ENCODE results near the gene SMIM10L1. TPM values are rescaled to one million over a fixed set of nuclear protein-coding genes. Genes with fewer than 3 reads are reported as not detected.
A peak's percentile ranks its signal among the peaks of the same experiment; 100 is the strongest.

The SMIM10L1 gene
- total and polyA plus RNA-seq, 2 of the 8 experiments (the other 6 are each of a cell fraction or from before 2014, with no cell fraction given) = 3.7 to 14.2 TPM

- Histone ChIP-seq H4K20me1 (replicated peaks in 1 of 2; ENCODE audit: control insufficient read depth in 1 of 2, insufficient read depth in 2 of 2, low read length in 2 of 2) (no peaks in the 10 kb centered on the region), H2BK15ac (ENCODE audit: low read length) (no peak overlapping the region), H2BK5ac (ENCODE audit: low read depth, low read length) (no peak overlapping the region), H3K23me2 (ENCODE audit: low read depth, low read length) (no peaks in the 10 kb centered on the region), H2AK5ac (ENCODE audit: low read depth, low read length) (no peak overlapping the region), H3K9me3 (ENCODE audit: insufficient read depth in 2 of 2, low read depth in 1 of 2, low read length in 1 of 2) (peaks cover 0 to 2% of the 10 kb centered on the region in 2 experiments; a peak in 2 of 4 replicates), H2BK12ac (ENCODE audit: low read depth, low read length) (no peak overlapping the region), H3K14ac (ENCODE audit: insufficient read length) (no peak overlapping the region), H3K4ac (replicated peaks; ENCODE audit: insufficient read length, low read depth, low read length) (no peak overlapping the region), H3K27ac (ENCODE audit: low read depth, low read length) (no peak overlapping the region), H3K18ac (ENCODE audit: extremely low read depth, low read length) (no peak overlapping the region), H2BK20ac (ENCODE audit: low read length) (no peak overlapping the region), H3K4me3 (ENCODE audit: extremely low read depth in 1 of 4, insufficient read depth in 2 of 4, low read depth in 3 of 4, low read length in 4 of 4) (no peak overlapping the region), H4K8ac (ENCODE audit: extremely low read depth, insufficient read depth, low read length) (no peak overlapping the region), H3K27me3 (replicated peaks in 1 of 4; ENCODE audit: control insufficient read depth in 3 of 4, extremely low read depth in 1 of 4, insufficient read depth in 3 of 4, low read length in 3 of 4) (no peaks in the 10 kb centered on the region), H2BK120ac (replicated peaks; ENCODE audit: low read depth, low read length) (no peak overlapping the region), H4K91ac (replicated peaks; ENCODE audit: insufficient read length, low read length) (no peak overlapping the region), H3K79me2 (ENCODE audit: control insufficient read depth in 1 of 2, insufficient read depth in 2 of 2, low read length in 2 of 2) (no peaks in the 10 kb centered on the region), H3K23ac (ENCODE audit: insufficient read length) (no peak overlapping the region), H2AFZ (ENCODE audit: low read length) (no peak overlapping the region), H3K79me1 (ENCODE audit: low read depth, low read length) (no peaks in the 10 kb centered on the region), H3K56ac (replicated peaks; ENCODE audit: insufficient read length, low read depth, low read length) (no peak overlapping the region), H3K4me2 (ENCODE audit: insufficient read depth in 1 of 2, low read depth in 2 of 2, low read length in 2 of 2) (no peak overlapping the region), H3K36me3 (ENCODE audit: control insufficient read depth in 2 of 4, insufficient read depth in 4 of 4, low read length in 3 of 4) (no peaks in the 10 kb centered on the region), H3K9ac (replicated peaks in 1 of 4; ENCODE audit: extremely low read depth in 1 of 4, low read depth in 3 of 4, low read length in 3 of 4) (no peak overlapping the region), H3K4me1 (replicated peaks in 1 of 4; ENCODE audit: control insufficient read depth in 3 of 4, insufficient read depth in 4 of 4, low read length in 3 of 4) (no peaks in the 10 kb centered on the region; a peak in 1 of 7 replicates), H4K5ac (ENCODE audit: insufficient read length, low read depth, low read length) (no peak overlapping the region)
- DNase-seq (ENCODE audit: low read depth in 1 of 2, low spot score in 2 of 2) = no peak
- TF ChIP-seq TEAD4 (IDR thresholded peaks at IDR 0.05; ENCODE audit: low read depth, low read length) (0 out of 2 replicates have a peak, but pooled peaks have one; percentile 28), RAD21 (IDR thresholded peaks at IDR 0.05 in 1 of 2, conservative IDR thresholded peaks at IDR 0.05 in 1 of 2; ENCODE audit: low read depth in 2 of 2, low read length in 2 of 2) (peak; percentile 44 to 54), CEBPB (IDR thresholded peaks at IDR 0.05; ENCODE audit: low read depth, low read length) (no peak), RFX5 (IDR thresholded peaks at IDR 0.05; ENCODE audit: borderline replicate concordance, low read depth, low read length) (no peak), RXRA (IDR thresholded peaks at IDR 0.05; ENCODE audit: insufficient read depth, low read depth, low read length) (no peak)
- TF ChIP-seq, protein P1, sequence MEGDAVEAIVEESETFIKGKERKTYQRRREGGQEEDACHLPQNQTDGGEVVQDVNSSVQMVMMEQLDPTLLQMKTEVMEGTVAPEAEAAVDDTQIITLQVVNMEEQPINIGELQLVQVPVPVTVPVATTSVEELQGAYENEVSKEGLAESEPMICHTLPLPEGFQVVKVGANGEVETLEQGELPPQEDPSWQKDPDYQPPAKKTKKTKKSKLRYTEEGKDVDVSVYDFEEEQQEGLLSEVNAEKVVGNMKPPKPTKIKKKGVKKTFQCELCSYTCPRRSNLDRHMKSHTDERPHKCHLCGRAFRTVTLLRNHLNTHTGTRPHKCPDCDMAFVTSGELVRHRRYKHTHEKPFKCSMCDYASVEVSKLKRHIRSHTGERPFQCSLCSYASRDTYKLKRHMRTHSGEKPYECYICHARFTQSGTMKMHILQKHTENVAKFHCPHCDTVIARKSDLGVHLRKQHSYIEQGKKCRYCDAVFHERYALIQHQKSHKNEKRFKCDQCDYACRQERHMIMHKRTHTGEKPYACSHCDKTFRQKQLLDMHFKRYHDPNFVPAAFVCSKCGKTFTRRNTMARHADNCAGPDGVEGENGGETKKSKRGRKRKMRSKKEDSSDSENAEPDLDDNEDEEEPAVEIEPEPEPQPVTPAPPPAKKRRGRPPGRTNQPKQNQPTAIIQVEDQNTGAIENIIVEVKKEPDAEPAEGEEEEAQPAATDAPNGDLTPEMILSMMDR (IDR thresholded peaks at IDR 0.05; ENCODE audit: control extremely low read depth in 1 of 3, insufficient read depth in 1 of 3, low read depth in 1 of 3, low read length in 3 of 3) = peak in 2 of 3 experiments; percentile 21 to 42; a peak in 2 of 4 replicates
- ChIA-PET CTCF (ENCODE audit: partially characterized antibody) (interaction anchor here (0.6 to 2.1 kb wide), 12 partner anchors 9 to 1116 kb away, joined by 3 to 12 read pairs (median 3); no protein-coding TSS in a partner anchor), POLR2A (ENCODE audit: partially characterized antibody) (interaction anchor here (0.9 kb wide), 1 partner anchor 14 kb away, joined by 4 read pairs; no protein-coding TSS in a partner anchor)
- 15% methylated on average over 1 of the region's 1 CpG; no CpG with 5 or more reads in 1 of the 2 experiments for WGBS, 2 experiments (ENCODE audit: extremely low coverage in 1 of 2, insufficient coverage in 1 of 2, insufficient read length in 1 of 2, insufficient replicate concordance in 2 of 2, low coverage in 1 of 2, low lambda C conversion rate in 2 of 2, missing lambda C conversion rate in 1 of 2)
- no peak for FAIRE-seq
Observed at GRCh38 chr12:11209113-11209512, 38.1 kb downstream of the SMIM10L1 start.
